HG03520 (cell line): ENCODE measurements around the gene TMEM140.
A peak's percentile ranks its signal among the peaks of the same experiment; 100 is the strongest.
"Not testable (repeated sequence)": the region's sequence is repeated elsewhere in the genome, so short reads cannot be mapped to it uniquely, and the experiment has no call there.

Experiments used
- ATAC-seq: cut with Tn5 transposase; IDR thresholded peaks from one replicate; pipeline ENCODE4 v1.9.1; 2021; ENCODE audit warnings: mild to moderate bottlenecking, moderate library complexity; ENCODE audit not compliant: unreplicated experiment

Gene TMEM140

GRCh38 chr7:135171581-135172291, 23.9 kb downstream of the TMEM140 start:
- ATAC-seq, result not testable (repeated sequence)

- ATAC-seq, result not testable (repeated sequence)
Measured at GRCh38 chr7:135173916-135174315, 26.0 kb downstream of the TMEM140 start.

- no peak for ATAC-seq
Measured at GRCh38 chr7:135174941-135175340, 27.1 kb downstream of the TMEM140 start.

- no peak for ATAC-seq
Measured at GRCh38 chr7:135175931-135176330, 28.1 kb downstream of the TMEM140 start.

GRCh38 chr7:135177028-135177696, 29.3 kb downstream of the TMEM140 start:
- ATAC-seq, result no peak

- no peak for ATAC-seq
Measured at GRCh38 chr7:135178364-135178763, 30.5 kb downstream of the TMEM140 start.

- no peak for ATAC-seq
Measured at GRCh38 chr7:135179321-135179925, 31.6 kb downstream of the TMEM140 start.

- ATAC-seq, result no peak
Measured at GRCh38 chr7:135180122-135180521, 32.2 kb downstream of the TMEM140 start.

GRCh38 chr7:135181261-135181928, 33.5 kb downstream of the TMEM140 start:
- no peak for ATAC-seq

GRCh38 chr7:135181929-135182678, 34.2 kb downstream of the TMEM140 start:
- no peak for ATAC-seq

GRCh38 chr7:135183478-135183877, 35.6 kb downstream of the TMEM140 start:
- no peak for ATAC-seq

- no peak for ATAC-seq
Measured at GRCh38 chr7:135184254-135184841, 36.5 kb downstream of the TMEM140 start.

GRCh38 chr7:135185471-135186260, 37.8 kb downstream of the TMEM140 start:
- no peak for ATAC-seq

GRCh38 chr7:135186261-135186540, 38.3 kb downstream of the TMEM140 start:
- no peak for ATAC-seq

GRCh38 chr7:135186841-135187253, 39.0 kb downstream of the TMEM140 start:
- peak; percentile 72 for ATAC-seq

GRCh38 chr7:135188298-135188984, 40.6 kb downstream of the TMEM140 start:
- ATAC-seq, result no peak

- no peak for ATAC-seq
Measured at GRCh38 chr7:135189221-135189662, 41.4 kb downstream of the TMEM140 start.

- ATAC-seq, result no peak
Measured at GRCh38 chr7:135189961-135190360, 42.1 kb downstream of the TMEM140 start.

GRCh38 chr7:135190703-135191102, 42.8 kb downstream of the TMEM140 start:
- ATAC-seq, result no peak
